Panc1 (cell line): Measurements from ENCODE around the gene TSPAN14.

Experiments used
- CTCF ChIP-seq: fragments of 450-650 bp; IDR thresholded peaks from 2 replicates; pipeline ENCODE4 v1.5.1; 2017; ENCODE audit warnings: mild to moderate bottlenecking
- SIN3A ChIP-seq: IDR thresholded peaks from 2 replicates; pipeline ENCODE4 v1.6.1; 2012; ENCODE audit warnings: low read depth, mild to moderate bottlenecking, low read length, moderate library complexity, borderline replicate concordance; ENCODE audit not compliant: insufficient read depth

GRCh38 chr10:80526218-80526617 is 72.1 kb downstream of the TSPAN14 start:
- TF ChIP-seq SIN3A (no peak), CTCF (no peak)
